Vagina (tissue), 2 donors: Measurements from ENCODE around the gene CD46.

Source experiments
- POLR2A ChIP-seq, 2 donors: fragments of 450-650 bp; IDR thresholded peaks; one replicate each; pipeline ENCODE4 v1.6.1; 2017; ENCODE audit warnings: antibody characterized with exemption in 2 of 2, mild to moderate bottlenecking in 2 of 2, moderate library complexity in 2 of 2
- TF ChIP-seq, protein P1 (sequence below), 3 experiments: fragments of 450-650 bp in 2 of 3; fragments of 200-600 bp in 1 of 3; sonication (generic) in 1 of 3; IDR thresholded peaks; one replicate each; pipeline ENCODE4 v1.5.1; 2017 to 2019; ENCODE audit warnings: antibody characterized with exemption in 3 of 3, mild to moderate bottlenecking in 2 of 3, moderate library complexity in 2 of 3

DNA sequence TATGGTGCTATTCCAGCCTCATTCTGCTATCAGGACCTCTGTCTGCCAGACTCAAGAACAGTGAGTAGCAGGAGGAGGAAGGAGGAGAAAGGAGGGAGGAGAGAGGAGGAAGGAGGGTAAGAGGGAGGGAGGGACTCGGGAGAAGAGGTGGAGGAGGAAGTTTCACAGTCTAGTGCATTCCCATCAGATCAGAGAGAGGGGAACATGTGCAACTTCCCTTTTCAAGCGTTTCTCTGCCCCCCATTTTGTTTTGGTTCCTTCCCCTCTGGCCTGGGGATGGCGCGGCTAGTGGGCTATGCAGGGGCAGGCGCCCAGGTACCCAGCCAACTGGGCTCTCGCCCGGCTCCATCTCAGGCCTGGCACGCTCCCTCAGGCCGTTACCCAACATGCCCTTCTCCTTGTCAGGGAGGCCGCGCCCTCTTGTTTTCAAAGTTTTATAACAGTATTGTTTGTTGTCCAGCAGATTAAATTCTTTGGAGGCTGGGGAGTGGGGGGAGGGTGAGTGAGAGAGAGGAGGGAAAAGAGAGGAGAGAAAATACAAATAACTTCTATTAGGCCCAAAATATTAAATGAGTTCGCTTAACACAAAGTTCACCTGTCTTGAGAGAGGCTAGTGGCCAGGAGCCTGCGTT is 56.0 kb downstream of the CD46 start:
- TF ChIP-seq, protein P1, sequence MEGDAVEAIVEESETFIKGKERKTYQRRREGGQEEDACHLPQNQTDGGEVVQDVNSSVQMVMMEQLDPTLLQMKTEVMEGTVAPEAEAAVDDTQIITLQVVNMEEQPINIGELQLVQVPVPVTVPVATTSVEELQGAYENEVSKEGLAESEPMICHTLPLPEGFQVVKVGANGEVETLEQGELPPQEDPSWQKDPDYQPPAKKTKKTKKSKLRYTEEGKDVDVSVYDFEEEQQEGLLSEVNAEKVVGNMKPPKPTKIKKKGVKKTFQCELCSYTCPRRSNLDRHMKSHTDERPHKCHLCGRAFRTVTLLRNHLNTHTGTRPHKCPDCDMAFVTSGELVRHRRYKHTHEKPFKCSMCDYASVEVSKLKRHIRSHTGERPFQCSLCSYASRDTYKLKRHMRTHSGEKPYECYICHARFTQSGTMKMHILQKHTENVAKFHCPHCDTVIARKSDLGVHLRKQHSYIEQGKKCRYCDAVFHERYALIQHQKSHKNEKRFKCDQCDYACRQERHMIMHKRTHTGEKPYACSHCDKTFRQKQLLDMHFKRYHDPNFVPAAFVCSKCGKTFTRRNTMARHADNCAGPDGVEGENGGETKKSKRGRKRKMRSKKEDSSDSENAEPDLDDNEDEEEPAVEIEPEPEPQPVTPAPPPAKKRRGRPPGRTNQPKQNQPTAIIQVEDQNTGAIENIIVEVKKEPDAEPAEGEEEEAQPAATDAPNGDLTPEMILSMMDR (IDR thresholded peaks at IDR 0.05), result no peak
- no peak for TF ChIP-seq POLR2A (IDR thresholded peaks at IDR 0.05)
